Panc1 (cell line): ENCODE data around the gene NKD1.

Experiments used
- CTCF ChIP-seq: fragments of 450-650 bp; IDR thresholded peaks from 2 replicates; pipeline ENCODE4 v1.5.1; 2017; ENCODE audit warnings: mild to moderate bottlenecking
- POLR2AphosphoS5 ChIP-seq: IDR thresholded peaks from 2 replicates; pipeline ENCODE4 v1.6.1; 2012; ENCODE audit warnings: mild to moderate bottlenecking, low read depth, low read length, moderate library complexity
- TCF7L2 ChIP-seq: IDR thresholded peaks from 2 replicates; pipeline ENCODE4 v1.6.1; 2011; ENCODE audit warnings: mild to moderate bottlenecking, low read depth, low read length, inconsistent platforms

- TF ChIP-seq CTCF (no peak; the same call in 1 of the 2 replicates), POLR2AphosphoS5 (no peak), TCF7L2 (no peak)
These were observed 96.5 kb downstream of the NKD1 start for GRCh38 chr16:50644729-50645128.
